Measurements from ENCODE around the gene PDE4D.

PDE4D gene

DNA sequence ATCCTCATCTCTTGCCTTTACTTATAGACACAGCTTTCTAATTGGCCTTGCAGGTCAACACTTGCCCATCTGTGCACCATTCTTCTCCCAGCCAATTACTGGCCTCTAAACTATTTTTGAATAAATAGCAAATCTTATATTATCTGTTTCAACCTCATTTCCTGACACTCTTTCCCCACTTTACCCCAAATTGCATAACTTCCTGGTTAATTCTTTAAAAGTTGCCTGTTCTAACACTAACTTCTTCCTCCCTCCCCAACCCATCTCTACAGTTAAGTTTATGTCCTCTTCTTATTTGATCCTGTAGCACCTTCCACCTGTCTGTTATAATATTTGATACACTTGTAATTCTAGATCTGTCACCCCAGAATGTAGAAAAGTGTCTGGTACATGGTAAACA lies 372.1 kb downstream of the PDE4D start:
- H3K36me3 ChIP-seq (ENCODE audit: control insufficient read depth in 1 of 2, insufficient read depth in 2 of 2, low read length in 2 of 2), result no peaks in the 10 kb centered on the region
- H3K4me1 ChIP-seq (ENCODE audit: control insufficient read depth in 1 of 2, insufficient read depth in 2 of 2, low read length in 2 of 2), result no peaks in the 10 kb centered on the region
- no peak overlapping the region for H3K4me3 ChIP-seq (ENCODE audit: low read depth in 1 of 2, low read length in 2 of 2)
- no peaks in the 10 kb centered on the region for H3K27me3 ChIP-seq (ENCODE audit: control insufficient read depth in 1 of 2, insufficient read depth in 2 of 2, low read length in 2 of 2)
- H3K9me3 ChIP-seq (ENCODE audit: control insufficient read depth in 1 of 2, low read length in 2 of 2), result no peaks in the 10 kb centered on the region
- no peak overlapping the region for H3K9ac ChIP-seq (ENCODE audit: low read depth in 1 of 2, low read length in 2 of 2)
- no peak overlapping the region for H3K27ac ChIP-seq (ENCODE audit: low read depth, low read length)

DNA sequence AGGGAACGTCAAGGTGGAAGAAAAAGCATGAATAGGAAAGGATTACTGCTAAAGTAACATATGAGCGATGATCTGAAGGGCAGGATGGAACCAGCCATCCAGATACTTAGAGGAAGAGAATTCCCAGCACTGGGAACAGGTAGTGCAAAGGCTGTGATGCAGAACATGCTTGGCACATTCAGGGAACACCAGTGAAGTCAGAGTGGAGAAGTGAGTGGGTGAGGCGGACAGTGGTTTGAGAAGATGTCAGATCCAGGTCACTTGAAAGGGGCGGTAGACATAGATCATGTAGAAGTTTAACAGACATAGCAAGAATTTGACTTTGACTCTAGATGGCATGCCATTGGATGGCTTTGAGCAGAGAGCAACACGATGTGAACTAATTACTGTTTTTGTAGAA lies 374.2 kb downstream of the PDE4D start:
- H3K4me1 ChIP-seq (ENCODE audit: control insufficient read depth in 1 of 2, insufficient read depth in 2 of 2, low read length in 2 of 2), result no peaks in the 10 kb centered on the region
- no peak overlapping the region for H3K9ac ChIP-seq (ENCODE audit: low read depth in 1 of 2, low read length in 2 of 2)
- no peaks in the 10 kb centered on the region for H3K27me3 ChIP-seq (ENCODE audit: control insufficient read depth in 1 of 2, insufficient read depth in 2 of 2, low read length in 2 of 2)
- no peak overlapping the region for H3K4me3 ChIP-seq (ENCODE audit: low read depth in 1 of 2, low read length in 2 of 2)
- H3K27ac ChIP-seq (ENCODE audit: low read depth, low read length), result no peak overlapping the region
- H3K9me3 ChIP-seq (ENCODE audit: control insufficient read depth in 1 of 2, low read length in 2 of 2), result no peaks in the 10 kb centered on the region
- no peaks in the 10 kb centered on the region for H3K36me3 ChIP-seq (ENCODE audit: control insufficient read depth in 1 of 2, insufficient read depth in 2 of 2, low read length in 2 of 2)

DNA sequence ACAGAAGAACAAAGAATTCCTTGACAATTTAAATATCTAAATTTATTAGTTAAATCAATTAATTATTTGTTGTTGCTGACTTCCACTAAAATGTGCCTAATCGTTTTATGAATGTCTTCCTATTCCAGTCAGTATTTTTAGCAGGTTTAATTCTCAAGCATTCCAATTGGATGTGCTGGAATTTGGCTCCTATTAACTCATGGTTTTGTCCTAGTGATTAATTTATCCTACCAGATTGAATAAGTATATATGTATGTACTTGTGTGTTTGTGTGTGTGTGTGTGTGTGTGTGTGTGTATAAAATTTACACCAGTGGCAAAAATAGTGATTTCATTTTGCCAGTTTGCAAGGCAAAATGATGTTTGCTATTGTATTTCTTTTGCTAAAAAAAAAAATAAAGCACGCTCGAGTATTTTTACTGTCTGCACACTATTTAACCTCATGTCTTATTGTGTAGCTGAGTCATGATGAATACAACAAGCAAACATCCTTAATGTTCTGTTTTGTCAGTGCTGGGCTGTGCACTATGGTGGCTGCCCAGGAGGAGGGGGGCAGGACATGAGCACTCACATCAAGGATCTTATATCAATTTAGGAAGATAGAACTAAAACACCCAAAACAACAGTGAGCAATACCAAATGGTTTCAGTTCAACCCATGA lies 375.5 kb downstream of the PDE4D start:
- H3K4me1 ChIP-seq (ENCODE audit: control insufficient read depth in 1 of 2, insufficient read depth in 2 of 2, low read length in 2 of 2), result no peaks in the 10 kb centered on the region
- H3K9me3 ChIP-seq (ENCODE audit: control insufficient read depth in 1 of 2, low read length in 2 of 2), result no peaks in the 10 kb centered on the region
- H3K27ac ChIP-seq (ENCODE audit: low read depth, low read length), result no peak overlapping the region
- no peak overlapping the region for H3K4me3 ChIP-seq (ENCODE audit: low read depth in 1 of 2, low read length in 2 of 2)
- no peaks in the 10 kb centered on the region for H3K36me3 ChIP-seq (ENCODE audit: control insufficient read depth in 1 of 2, insufficient read depth in 2 of 2, low read length in 2 of 2)
- no peak overlapping the region for H3K9ac ChIP-seq (ENCODE audit: low read depth in 1 of 2, low read length in 2 of 2)
- H3K27me3 ChIP-seq (ENCODE audit: control insufficient read depth in 1 of 2, insufficient read depth in 2 of 2, low read length in 2 of 2), result no peaks in the 10 kb centered on the region

DNA sequence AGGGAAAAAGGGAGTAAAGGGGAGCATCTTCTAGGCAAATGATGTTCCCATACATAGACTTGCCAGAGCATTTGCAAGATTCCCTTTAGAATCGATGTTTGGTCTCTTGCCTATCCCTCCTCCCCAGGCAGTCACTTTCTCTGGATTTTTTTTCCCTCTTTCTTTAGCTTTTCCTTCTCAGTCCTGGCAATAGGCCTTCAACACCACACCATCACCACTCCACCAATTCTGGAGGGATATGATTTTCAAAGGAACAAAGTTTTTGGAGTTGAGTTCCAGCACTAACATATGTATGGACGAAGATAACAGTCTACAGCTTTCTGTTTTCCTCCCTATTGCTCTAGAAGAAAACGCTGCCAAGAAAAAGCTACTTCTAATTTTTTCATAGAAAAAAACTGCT lies 377.4 kb downstream of the PDE4D start:
- Histone ChIP-seq H3K9me3 (ENCODE audit: control insufficient read depth in 1 of 2, low read length in 2 of 2) (no peaks in the 10 kb centered on the region), H3K4me1 (ENCODE audit: control insufficient read depth in 1 of 2, insufficient read depth in 2 of 2, low read length in 2 of 2) (no peaks in the 10 kb centered on the region), H3K27me3 (ENCODE audit: control insufficient read depth in 1 of 2, insufficient read depth in 2 of 2, low read length in 2 of 2) (no peaks in the 10 kb centered on the region), H3K9ac (ENCODE audit: low read depth in 1 of 2, low read length in 2 of 2) (no peak overlapping the region), H3K27ac (ENCODE audit: low read depth, low read length) (no peak overlapping the region), H3K36me3 (ENCODE audit: control insufficient read depth in 1 of 2, insufficient read depth in 2 of 2, low read length in 2 of 2) (no peaks in the 10 kb centered on the region), H3K4me3 (ENCODE audit: low read depth in 1 of 2, low read length in 2 of 2) (no peak overlapping the region)

DNA sequence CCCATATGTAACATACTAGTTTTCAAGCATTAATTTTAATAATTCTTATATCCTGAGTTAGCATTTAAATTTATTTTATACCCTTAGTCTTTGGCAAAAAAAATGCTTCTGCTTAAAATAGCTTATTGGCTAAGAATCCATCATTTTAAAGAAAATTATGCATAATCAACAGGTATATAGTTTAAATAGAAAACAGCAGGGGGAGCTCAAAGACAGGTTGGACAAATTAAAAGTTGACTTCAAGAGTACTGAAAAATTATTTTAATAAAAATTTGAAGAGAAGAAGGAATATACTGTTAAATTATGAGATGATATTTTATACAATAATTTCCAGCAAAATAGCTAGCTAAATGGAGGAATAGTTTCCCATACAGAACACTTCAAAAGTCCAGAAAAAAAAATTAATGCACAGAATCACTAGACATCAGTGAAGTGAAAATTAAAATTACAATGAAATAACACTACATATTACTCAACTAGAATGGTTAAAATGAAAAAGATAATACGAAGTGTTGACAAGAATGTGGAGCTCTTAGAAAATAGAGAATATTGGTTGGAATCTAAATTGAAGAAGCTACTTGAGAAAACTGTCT lies 387.1 kb downstream of the PDE4D start:
- no peak overlapping the region for H3K27ac ChIP-seq (ENCODE audit: low read depth, low read length)
- H3K36me3 ChIP-seq (ENCODE audit: control insufficient read depth in 1 of 2, insufficient read depth in 2 of 2, low read length in 2 of 2), result no peaks in the 10 kb centered on the region
- no peak overlapping the region for H3K9ac ChIP-seq (ENCODE audit: low read depth in 1 of 2, low read length in 2 of 2)
- no peaks in the 10 kb centered on the region for H3K27me3 ChIP-seq (ENCODE audit: control insufficient read depth in 1 of 2, insufficient read depth in 2 of 2, low read length in 2 of 2)
- no peak overlapping the region for H3K4me3 ChIP-seq (ENCODE audit: low read depth in 1 of 2, low read length in 2 of 2)
- H3K4me1 ChIP-seq (ENCODE audit: control insufficient read depth in 1 of 2, insufficient read depth in 2 of 2, low read length in 2 of 2), result no peaks in the 10 kb centered on the region
- H3K9me3 ChIP-seq (ENCODE audit: control insufficient read depth in 1 of 2, low read length in 2 of 2), result no peaks in the 10 kb centered on the region

DNA sequence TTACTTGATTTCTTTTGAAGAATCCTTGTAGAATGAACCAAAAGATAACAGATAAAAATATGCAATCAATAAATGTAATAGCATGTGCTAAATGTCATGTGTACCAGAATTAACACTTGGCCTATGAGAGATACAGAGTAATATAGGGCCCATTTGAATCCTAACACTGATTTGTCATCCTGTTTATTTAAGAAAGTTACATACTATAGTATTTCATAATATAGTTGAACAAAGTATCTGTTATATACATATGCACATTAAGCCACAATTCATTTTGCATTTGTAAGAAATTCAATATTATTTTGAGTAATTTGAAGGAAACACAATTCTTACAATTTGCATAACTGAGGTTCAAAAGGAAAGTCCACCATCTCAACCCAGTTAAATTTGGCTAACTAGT lies 389.5 kb downstream of the PDE4D start:
- no peak overlapping the region for H3K27ac ChIP-seq (ENCODE audit: low read depth, low read length)
- no peaks in the 10 kb centered on the region for H3K27me3 ChIP-seq (ENCODE audit: control insufficient read depth in 1 of 2, insufficient read depth in 2 of 2, low read length in 2 of 2)
- no peak overlapping the region for H3K4me3 ChIP-seq (ENCODE audit: low read depth in 1 of 2, low read length in 2 of 2)
- H3K4me1 ChIP-seq (ENCODE audit: control insufficient read depth in 1 of 2, insufficient read depth in 2 of 2, low read length in 2 of 2), result no peaks in the 10 kb centered on the region
- no peaks in the 10 kb centered on the region for H3K36me3 ChIP-seq (ENCODE audit: control insufficient read depth in 1 of 2, insufficient read depth in 2 of 2, low read length in 2 of 2)
- H3K9ac ChIP-seq (ENCODE audit: low read depth in 1 of 2, low read length in 2 of 2), result no peak overlapping the region
- H3K9me3 ChIP-seq (ENCODE audit: control insufficient read depth in 1 of 2, low read length in 2 of 2), result no peaks in the 10 kb centered on the region

DNA sequence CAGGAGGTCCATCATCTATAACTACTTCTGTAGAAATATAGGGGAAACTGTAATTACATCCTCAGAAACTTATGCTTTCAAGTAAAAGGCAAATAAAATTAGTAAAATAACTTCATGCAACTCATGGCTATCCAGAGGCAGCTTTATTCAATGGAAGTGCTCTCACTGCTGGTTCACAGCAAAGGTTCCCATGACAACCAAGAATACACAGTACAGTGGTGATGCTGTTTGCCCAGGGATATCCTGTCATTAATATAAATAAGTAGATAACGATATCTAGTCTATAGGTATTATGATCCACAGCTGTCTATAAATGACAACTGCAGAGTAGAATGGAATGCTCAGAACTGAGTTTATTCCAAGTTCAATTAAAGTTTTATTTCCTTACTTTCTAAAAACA lies 390.3 kb downstream of the PDE4D start:
- H3K4me3 ChIP-seq (ENCODE audit: low read depth in 1 of 2, low read length in 2 of 2), result no peak overlapping the region
- H3K36me3 ChIP-seq (ENCODE audit: control insufficient read depth in 1 of 2, insufficient read depth in 2 of 2, low read length in 2 of 2), result no peaks in the 10 kb centered on the region
- H3K9ac ChIP-seq (ENCODE audit: low read depth in 1 of 2, low read length in 2 of 2), result no peak overlapping the region
- no peak overlapping the region for H3K27ac ChIP-seq (ENCODE audit: low read depth, low read length)
- H3K27me3 ChIP-seq (ENCODE audit: control insufficient read depth in 1 of 2, insufficient read depth in 2 of 2, low read length in 2 of 2), result no peaks in the 10 kb centered on the region
- H3K4me1 ChIP-seq (ENCODE audit: control insufficient read depth in 1 of 2, insufficient read depth in 2 of 2, low read length in 2 of 2), result no peaks in the 10 kb centered on the region
- no peaks in the 10 kb centered on the region for H3K9me3 ChIP-seq (ENCODE audit: control insufficient read depth in 1 of 2, low read length in 2 of 2)

DNA sequence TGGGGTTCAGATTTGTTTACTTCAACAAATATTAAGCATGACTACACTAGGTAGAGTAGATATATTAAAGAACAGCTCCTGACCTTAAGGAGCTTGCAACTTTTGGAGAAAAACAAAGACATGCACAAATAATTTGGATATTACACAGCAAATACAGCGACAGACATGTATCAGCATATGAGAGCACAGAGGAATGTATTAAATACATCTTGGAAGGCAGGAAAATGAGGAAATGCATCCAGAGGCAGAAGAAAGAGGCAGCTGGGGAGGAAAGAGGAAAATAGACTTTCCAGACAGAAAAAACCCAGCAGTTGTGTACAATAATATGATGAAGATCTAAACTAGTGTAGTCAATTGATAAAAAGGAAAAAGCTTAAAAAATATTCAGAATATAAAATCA lies 392.2 kb downstream of the PDE4D start:
- Histone ChIP-seq H3K4me3 (ENCODE audit: low read depth in 1 of 2, low read length in 2 of 2) (no peak overlapping the region), H3K36me3 (ENCODE audit: control insufficient read depth in 1 of 2, insufficient read depth in 2 of 2, low read length in 2 of 2) (no peaks in the 10 kb centered on the region), H3K27ac (ENCODE audit: low read depth, low read length) (no peak overlapping the region), H3K9ac (ENCODE audit: low read depth in 1 of 2, low read length in 2 of 2) (no peak overlapping the region), H3K27me3 (ENCODE audit: control insufficient read depth in 1 of 2, insufficient read depth in 2 of 2, low read length in 2 of 2) (no peaks in the 10 kb centered on the region), H3K9me3 (ENCODE audit: control insufficient read depth in 1 of 2, low read length in 2 of 2) (no peaks in the 10 kb centered on the region), H3K4me1 (ENCODE audit: control insufficient read depth in 1 of 2, insufficient read depth in 2 of 2, low read length in 2 of 2) (no peaks in the 10 kb centered on the region)

DNA sequence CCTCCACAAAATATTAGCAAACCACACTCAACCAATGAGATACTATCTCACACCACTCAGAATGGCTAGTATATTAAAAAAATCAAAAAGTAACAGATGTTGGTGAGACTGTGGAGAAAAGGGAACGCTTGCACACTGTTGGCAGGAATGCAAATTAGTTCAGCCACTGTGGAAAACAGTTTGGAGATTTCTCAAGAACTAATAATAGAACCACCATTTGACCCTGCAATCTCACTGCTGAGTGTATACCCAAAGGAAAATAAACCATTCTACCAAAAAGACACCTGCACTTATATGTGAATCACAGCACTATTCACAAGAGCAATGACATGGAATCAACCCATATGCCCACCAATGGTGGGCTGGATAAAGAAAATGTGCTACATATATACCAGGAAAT lies 393.5 kb downstream of the PDE4D start:
- Histone ChIP-seq H3K27me3 (ENCODE audit: control insufficient read depth in 1 of 2, insufficient read depth in 2 of 2, low read length in 2 of 2) (no peaks in the 10 kb centered on the region), H3K4me1 (ENCODE audit: control insufficient read depth in 1 of 2, insufficient read depth in 2 of 2, low read length in 2 of 2) (no peaks in the 10 kb centered on the region), H3K36me3 (ENCODE audit: control insufficient read depth in 1 of 2, insufficient read depth in 2 of 2, low read length in 2 of 2) (no peaks in the 10 kb centered on the region), H3K9ac (ENCODE audit: low read depth in 1 of 2, low read length in 2 of 2) (no peak overlapping the region), H3K27ac (ENCODE audit: low read depth, low read length) (no peak overlapping the region), H3K4me3 (ENCODE audit: low read depth in 1 of 2, low read length in 2 of 2) (no peak overlapping the region), H3K9me3 (ENCODE audit: control insufficient read depth in 1 of 2, low read length in 2 of 2) (no peaks in the 10 kb centered on the region)

DNA sequence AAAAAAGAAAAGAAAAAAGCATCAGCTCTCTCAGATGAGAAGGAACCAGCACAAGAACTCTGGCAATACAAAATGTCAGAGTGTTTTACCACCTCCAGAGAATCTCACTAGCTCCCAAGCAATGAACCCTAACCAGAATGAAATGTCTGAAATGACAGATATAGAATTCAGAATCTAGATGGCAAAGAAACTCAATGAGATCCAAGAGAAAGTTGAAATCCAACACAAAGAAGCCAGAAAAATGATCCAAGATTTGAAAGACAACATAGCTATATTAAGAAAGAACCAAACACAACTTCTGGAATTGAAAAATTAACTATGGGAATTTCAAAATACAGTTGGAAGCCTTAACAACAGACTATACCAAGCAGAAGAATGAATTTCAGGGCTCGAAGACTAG lies 396.3 kb downstream of the PDE4D start:
- Histone ChIP-seq H3K27ac (ENCODE audit: low read depth, low read length) (no peak overlapping the region), H3K9ac (ENCODE audit: low read depth in 1 of 2, low read length in 2 of 2) (no peak overlapping the region), H3K4me1 (ENCODE audit: control insufficient read depth in 1 of 2, insufficient read depth in 2 of 2, low read length in 2 of 2) (no peaks in the 10 kb centered on the region), H3K9me3 (ENCODE audit: control insufficient read depth in 1 of 2, low read length in 2 of 2) (no peaks in the 10 kb centered on the region), H3K27me3 (ENCODE audit: control insufficient read depth in 1 of 2, insufficient read depth in 2 of 2, low read length in 2 of 2) (no peaks in the 10 kb centered on the region), H3K4me3 (ENCODE audit: low read depth in 1 of 2, low read length in 2 of 2) (no peak overlapping the region), H3K36me3 (ENCODE audit: control insufficient read depth in 1 of 2, insufficient read depth in 2 of 2, low read length in 2 of 2) (no peaks in the 10 kb centered on the region)

Data from duodenal mucosa (tissue), 2 donors.